Chondrocyte (in vitro differentiated cells): Measurements from ENCODE around the gene TPGS1. TPM values are rescaled to one million over a fixed set of nuclear protein-coding genes. Genes with fewer than 3 reads are reported as not detected.

ENCODE experiments used
- DNase-seq: peaks from one replicate; pipeline ENCODE4 v3.0.0; 2021; ENCODE audit warnings: mixed read lengths, low spot score
- H3K27ac Mint-ChIP-seq: one replicate; pipeline ENCODE4 v1.8.0; 2021; ENCODE audit warnings: mild to moderate bottlenecking, moderate library complexity, mixed read lengths; ENCODE audit not compliant: unreplicated experiment
- H3K27me3 Mint-ChIP-seq: 2 replicates; pipeline ENCODE4 v1.8.0; 2021; ENCODE audit warnings: low read depth, mixed read lengths
- H3K36me3 Mint-ChIP-seq: 2 replicates; pipeline ENCODE4 v1.8.0; 2021; ENCODE audit warnings: low read depth, mixed read lengths
- H3K4me1 Mint-ChIP-seq: 2 replicates; pipeline ENCODE4 v1.8.0; 2021; ENCODE audit warnings: low read depth, mild to moderate bottlenecking, mixed read lengths
- H3K4me3 Mint-ChIP-seq: one replicate; pipeline ENCODE4 v1.8.0; 2021; ENCODE audit warnings: mild to moderate bottlenecking, moderate library complexity, mixed read lengths; ENCODE audit not compliant: unreplicated experiment
- H3K9me3 Mint-ChIP-seq: 2 replicates; pipeline ENCODE4 v1.8.0; 2021; ENCODE audit warnings: low read depth, mixed read lengths
- CTCF ChIP-seq: fragments of 200-600 bp; sonication (generic); IDR thresholded peaks from 2 replicates; pipeline ENCODE4 v1.5.0; 2021; ENCODE audit warnings: antibody characterized with exemption, mild to moderate bottlenecking, moderate library complexity
- total RNA-seq: library from RNA; stranded (reverse); gene quantifications from 3 replicates; pipeline ENCODE4 v1.2.1, GENCODE V29; 2021

The TPGS1 gene
- total RNA-seq, 1 donor from 2014 or later, result 22.6 TPM

- TF ChIP-seq CTCF, result no peak
- Mint-ChIP-seq H3K9me3 (no peaks in the 10 kb centered on the region), H3K36me3 (no peaks in the 10 kb centered on the region), H3K4me3 (no peak overlapping the region), H3K27me3 (no peaks in the 10 kb centered on the region), H3K4me1 (peaks cover 3% of the 10 kb centered on the region), H3K27ac (no peak overlapping the region)
- no peak for DNase-seq
Observed at GRCh38 chr19:472005-472858, 35.1 kb upstream of the TPGS1 start.

- H3K27ac Mint-ChIP-seq, result no peak overlapping the region
- no peak for DNase-seq
- H3K4me1 Mint-ChIP-seq, result peaks cover 3% of the 10 kb centered on the region
- H3K4me3 Mint-ChIP-seq, result no peak overlapping the region
- no peak for TF ChIP-seq CTCF
- H3K27me3 Mint-ChIP-seq, result no peaks in the 10 kb centered on the region
- H3K36me3 Mint-ChIP-seq, result no peaks in the 10 kb centered on the region
- no peaks in the 10 kb centered on the region for H3K9me3 Mint-ChIP-seq
Observed at GRCh38 chr19:474126-475078, 32.9 kb upstream of the TPGS1 start.

- Mint-ChIP-seq H3K36me3 (peaks cover 3% of the 10 kb centered on the region), H3K27ac (no peak overlapping the region), H3K4me1 (peaks cover 10% of the 10 kb centered on the region), H3K4me3 (no peak overlapping the region), H3K27me3 (no peaks in the 10 kb centered on the region), H3K9me3 (peaks cover 4% of the 10 kb centered on the region)
- DNase-seq, result no peak
- no peak for TF ChIP-seq CTCF
Observed at GRCh38 chr19:475360-475759, 31.9 kb upstream of the TPGS1 start.

- peaks cover 3% of the 10 kb centered on the region for H3K36me3 Mint-ChIP-seq
Observed at GRCh38 chr19:478236-478903, 28.9 kb upstream of the TPGS1 start.

More at GRCh38 chr19:478236-478903, 28.9 kb upstream of the TPGS1 start:
- no peak for DNase-seq
- Mint-ChIP-seq H3K4me3 (no peak overlapping the region), H3K4me1 (peaks cover 6% of the 10 kb centered on the region), H3K27me3 (no peaks in the 10 kb centered on the region), H3K27ac (no peak overlapping the region), H3K9me3 (peaks cover 8% of the 10 kb centered on the region)
- TF ChIP-seq CTCF, result no peak
